ENCODE measurements around the gene DIRAS1. TPM values are rescaled to one million over a fixed set of nuclear protein-coding genes. Genes with fewer than 3 reads are reported as not detected.

Gene DIRAS1
- total RNA-seq (2022; extraction: Qiagen RNA extraction), result 3.3 to 4.5 TPM (median 3.7 TPM) in 5 replicates

GRCh38 chr19:2720777-2721569, at the start of gene DIRAS1:
DIRAS1 (minus strand) TSS chr19:2721372; CDS start chr19:2717806, 3,566 bp downstream.

GRCh38 chr19:2739602-2740313, 18.6 kb upstream of the DIRAS1 start, which contains the start of gene SLC39A3:
SLC39A3 (minus strand) TSS chr19:2740017; CDS start chr19:2737257, 2,760 bp downstream.

GRCh38 chr19:2702170-2703076, 18.7 kb downstream of the DIRAS1 start, which contains the start of gene GNG7:
GNG7 (minus strand) TSS chr19:2702694; CDS start chr19:2520688, 182,006 bp downstream.

Other genes starting within 250 kb of the DIRAS1 start
- gene GADD45B, start 245.2 kb downstream of the DIRAS1 start, total RNA-seq (2022; extraction: Qiagen RNA extraction), result 102 to 127 TPM (median 110 TPM) in 5 replicates
- gene GNG7, start 18.7 kb downstream of the DIRAS1 start, total RNA-seq (2022; extraction: Qiagen RNA extraction), result 0.03 to 0.10 TPM (median 0.06 TPM) in 5 replicates
- gene SLC39A3, start 18.6 kb upstream of the DIRAS1 start, total RNA-seq (2022; extraction: Qiagen RNA extraction), result 23.1 to 29.9 TPM (median 26.7 TPM) in 5 replicates
- 64.3 to 77.5 TPM (median 67.7 TPM) in 5 replicates for gene SGTA, start 61.9 kb upstream of the DIRAS1 start, total RNA-seq (2022; extraction: Qiagen RNA extraction)
- gene THOP1, start 64.1 kb upstream of the DIRAS1 start, total RNA-seq (2022; extraction: Qiagen RNA extraction), result 88.3 to 95.2 TPM (median 94.0 TPM) in 5 replicates
- 0.74 to 1.3 TPM (median 1.1 TPM) in 5 replicates for gene ZNF554, start 98.5 kb upstream of the DIRAS1 start, total RNA-seq (2022; extraction: Qiagen RNA extraction)
- 1.4 to 2.5 TPM (median 2.5 TPM) in 5 replicates for gene ZNF555, start 120.1 kb upstream of the DIRAS1 start, total RNA-seq (2022; extraction: Qiagen RNA extraction)
- gene ZNF556, start 146.0 kb upstream of the DIRAS1 start, total RNA-seq (2022; extraction: Qiagen RNA extraction), result 0.02 to 0.13 TPM (median 0.03 TPM) in 4 of 5 replicates, not detected in the other
- gene ZNF57, start 179.6 kb upstream of the DIRAS1 start, total RNA-seq (2022; extraction: Qiagen RNA extraction), result 3.1 to 3.6 TPM (median 3.3 TPM) in 5 replicates
- 1.5 to 1.8 TPM (median 1.6 TPM) in 5 replicates for gene ZNF77, start 223.6 kb upstream of the DIRAS1 start, total RNA-seq (2022; extraction: Qiagen RNA extraction)

All from A549 treated with Hydrocortisone at 1 μM for 4 hours (cell line).